Measurements from ENCODE around the gene CHEK2. TPM values are rescaled to one million over a fixed set of nuclear protein-coding genes. Genes with fewer than 3 reads are reported as not detected.
"Not testable (repeated sequence)": the region's sequence is repeated elsewhere in the genome, so short reads cannot be mapped to it uniquely, and the experiment has no call there.

The CHEK2 gene
- total RNA-seq, 1 donor from 2014 or later, result 6.3 TPM

- peaks cover 3% of the 10 kb centered on the region for H3K36me3 ChIP-seq (ENCODE audit: control insufficient read depth, insufficient read depth, low read length)
- TF ChIP-seq, protein P1, sequence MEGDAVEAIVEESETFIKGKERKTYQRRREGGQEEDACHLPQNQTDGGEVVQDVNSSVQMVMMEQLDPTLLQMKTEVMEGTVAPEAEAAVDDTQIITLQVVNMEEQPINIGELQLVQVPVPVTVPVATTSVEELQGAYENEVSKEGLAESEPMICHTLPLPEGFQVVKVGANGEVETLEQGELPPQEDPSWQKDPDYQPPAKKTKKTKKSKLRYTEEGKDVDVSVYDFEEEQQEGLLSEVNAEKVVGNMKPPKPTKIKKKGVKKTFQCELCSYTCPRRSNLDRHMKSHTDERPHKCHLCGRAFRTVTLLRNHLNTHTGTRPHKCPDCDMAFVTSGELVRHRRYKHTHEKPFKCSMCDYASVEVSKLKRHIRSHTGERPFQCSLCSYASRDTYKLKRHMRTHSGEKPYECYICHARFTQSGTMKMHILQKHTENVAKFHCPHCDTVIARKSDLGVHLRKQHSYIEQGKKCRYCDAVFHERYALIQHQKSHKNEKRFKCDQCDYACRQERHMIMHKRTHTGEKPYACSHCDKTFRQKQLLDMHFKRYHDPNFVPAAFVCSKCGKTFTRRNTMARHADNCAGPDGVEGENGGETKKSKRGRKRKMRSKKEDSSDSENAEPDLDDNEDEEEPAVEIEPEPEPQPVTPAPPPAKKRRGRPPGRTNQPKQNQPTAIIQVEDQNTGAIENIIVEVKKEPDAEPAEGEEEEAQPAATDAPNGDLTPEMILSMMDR (IDR thresholded peaks at IDR 0.05; ENCODE audit: insufficient read depth, low read length, severe bottlenecking), result no peak
- FAIRE-seq (no peak), DNase-seq (ENCODE audit: low read depth) (no peak)
- no peak overlapping the region for H3K4me3 ChIP-seq (ENCODE audit: low read depth, low read length)
- no peaks in the 10 kb centered on the region for H3K27me3 ChIP-seq (ENCODE audit: control insufficient read depth, insufficient read depth, low read length)
These were observed 30.3 kb downstream of the CHEK2 start for GRCh38 chr22:28711341-28711740.

GRCh38 chr22:28710576-28711191 is 30.9 kb downstream of the CHEK2 start:
- Histone ChIP-seq H3K4me3 (ENCODE audit: low read depth, low read length) (no peak overlapping the region), H3K27me3 (ENCODE audit: control insufficient read depth, insufficient read depth, low read length) (no peaks in the 10 kb centered on the region), H3K36me3 (ENCODE audit: control insufficient read depth, insufficient read depth, low read length) (peaks cover 3% of the 10 kb centered on the region)
- FAIRE-seq, result no peak
- peak; percentile 83 for DNase-seq (ENCODE audit: low read depth)
- TF ChIP-seq, protein P1 (IDR thresholded peaks at IDR 0.05; ENCODE audit: insufficient read depth, low read length, severe bottlenecking), result no peak

DNA sequence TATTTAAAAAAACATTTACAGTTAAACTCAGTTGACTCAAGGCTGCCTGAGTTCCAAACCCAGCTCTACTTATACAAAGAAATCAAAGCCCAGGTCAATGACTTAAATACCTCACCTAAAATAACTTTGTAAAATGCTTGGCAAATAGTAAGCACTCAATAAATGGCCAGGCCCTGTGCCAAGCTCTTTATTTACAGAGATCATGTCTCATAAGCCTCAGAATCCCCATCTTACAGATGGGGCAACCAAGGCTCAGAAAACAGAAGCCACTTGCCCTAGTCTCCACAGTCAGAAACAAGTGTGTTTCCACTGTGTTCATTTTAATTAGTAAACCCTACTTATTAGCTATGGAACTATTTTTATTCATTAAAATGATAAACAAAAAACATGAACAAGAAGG is 31.5 kb downstream of the CHEK2 start:
- TF ChIP-seq, protein P1 (IDR thresholded peaks at IDR 0.05; ENCODE audit: insufficient read depth, low read length, severe bottlenecking), result no peak
- FAIRE-seq, result no peak
- no peak for DNase-seq (ENCODE audit: low read depth)
- peaks cover 3% of the 10 kb centered on the region for H3K36me3 ChIP-seq (ENCODE audit: control insufficient read depth, insufficient read depth, low read length)
- H3K27me3 ChIP-seq (ENCODE audit: control insufficient read depth, insufficient read depth, low read length), result no peaks in the 10 kb centered on the region
- no peak overlapping the region for H3K4me3 ChIP-seq (ENCODE audit: low read depth, low read length)

DNA sequence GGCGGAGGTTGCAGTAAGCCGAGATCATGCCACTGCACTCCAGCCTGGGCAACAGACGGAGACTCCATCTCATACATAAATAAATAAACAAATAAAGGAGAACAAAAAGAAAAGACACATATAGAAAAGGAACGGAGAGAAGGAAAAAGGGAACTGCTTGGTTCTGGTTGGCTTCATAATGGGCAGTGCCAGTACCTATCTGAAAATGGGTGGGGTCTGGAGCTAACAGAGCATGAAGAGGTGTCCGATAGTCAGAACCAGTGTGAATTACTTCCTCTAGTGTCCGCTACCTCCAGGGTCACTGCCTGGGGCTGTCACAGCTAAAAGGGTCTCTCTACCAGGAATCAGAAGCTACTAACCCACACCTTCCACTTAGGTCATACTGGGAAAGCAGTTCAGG is 34.8 kb downstream of the CHEK2 start:
- Histone ChIP-seq H3K4me3 (ENCODE audit: low read depth, low read length) (no peak overlapping the region), H3K36me3 (ENCODE audit: control insufficient read depth, insufficient read depth, low read length) (peaks cover 5% of the 10 kb centered on the region), H3K27me3 (ENCODE audit: control insufficient read depth, insufficient read depth, low read length) (no peaks in the 10 kb centered on the region)
- DNase-seq (ENCODE audit: low read depth) (no peak), FAIRE-seq (no peak)
- TF ChIP-seq, protein P1 (IDR thresholded peaks at IDR 0.05; ENCODE audit: insufficient read depth, low read length, severe bottlenecking), result no peak

- no peak for DNase-seq (ENCODE audit: low read depth)
- H3K27me3 ChIP-seq (ENCODE audit: control insufficient read depth, insufficient read depth, low read length), result no peaks in the 10 kb centered on the region
- no peak overlapping the region for H3K4me3 ChIP-seq (ENCODE audit: low read depth, low read length)
- TF ChIP-seq, protein P1 (IDR thresholded peaks at IDR 0.05; ENCODE audit: insufficient read depth, low read length, severe bottlenecking), result no peak
- no peak for FAIRE-seq
- H3K36me3 ChIP-seq (ENCODE audit: control insufficient read depth, insufficient read depth, low read length), result peaks cover 6% of the 10 kb centered on the region
These were observed 38.2 kb downstream of the CHEK2 start for GRCh38 chr22:28703436-28703835.

- no peak for FAIRE-seq
- peaks cover 6% of the 10 kb centered on the region for H3K36me3 ChIP-seq (ENCODE audit: control insufficient read depth, insufficient read depth, low read length)
- no peak for DNase-seq (ENCODE audit: low read depth)
- TF ChIP-seq, protein P1 (IDR thresholded peaks at IDR 0.05; ENCODE audit: insufficient read depth, low read length, severe bottlenecking), result no peak
- no peak overlapping the region for H3K4me3 ChIP-seq (ENCODE audit: low read depth, low read length)
- H3K27me3 ChIP-seq (ENCODE audit: control insufficient read depth, insufficient read depth, low read length), result no peaks in the 10 kb centered on the region
These were observed 38.7 kb downstream of the CHEK2 start for GRCh38 chr22:28702891-28703290.

- not testable (repeated sequence) for FAIRE-seq; DNase-seq (ENCODE audit: low read depth); H3K27me3 ChIP-seq (ENCODE audit: control insufficient read depth, insufficient read depth, low read length); H3K36me3 ChIP-seq (ENCODE audit: control insufficient read depth, insufficient read depth, low read length); H3K4me3 ChIP-seq (ENCODE audit: low read depth, low read length)
These were observed 48.4 kb downstream of the CHEK2 start for GRCh38 chr22:28693041-28693760.

- not testable (repeated sequence) for FAIRE-seq; H3K27me3 ChIP-seq (ENCODE audit: control insufficient read depth, insufficient read depth, low read length); H3K4me3 ChIP-seq (ENCODE audit: low read depth, low read length); DNase-seq (ENCODE audit: low read depth); H3K36me3 ChIP-seq (ENCODE audit: control insufficient read depth, insufficient read depth, low read length)
These were observed 51.8 kb downstream of the CHEK2 start for GRCh38 chr22:28689796-28690195.

Measured in bronchial epithelial cell (primary cell).